ENCODE measurements around the gene POFUT1.

The POFUT1 gene

DNA sequence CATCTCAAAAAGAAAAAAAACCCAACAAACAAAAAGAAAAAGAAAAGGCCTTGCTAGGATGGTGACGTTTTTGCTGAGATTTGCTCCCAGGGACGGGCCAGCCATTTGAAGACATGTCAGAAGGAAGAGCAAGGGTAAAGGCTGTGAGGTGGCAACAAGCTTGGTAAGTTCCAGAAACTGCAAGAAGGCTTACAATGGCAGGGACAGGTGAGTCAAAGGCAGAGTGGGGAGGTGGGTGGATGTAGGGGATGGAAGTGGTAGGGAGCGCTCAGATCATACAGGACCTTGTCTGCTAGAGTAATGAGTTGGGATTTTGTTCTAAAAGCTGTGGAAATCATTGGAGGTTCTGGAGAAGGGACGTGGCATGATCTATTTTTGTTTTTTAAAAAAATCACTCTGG, 74.0 kb downstream of the POFUT1 start:
- no peak for DNase-seq

- no peak for DNase-seq
These were observed 74.8 kb downstream of the POFUT1 start for GRCh38 chr20:32282461-32282860.

- no peak for DNase-seq
These were observed 77.5 kb downstream of the POFUT1 start for GRCh38 chr20:32285082-32285620.

- peak; percentile 34 for DNase-seq
These were observed 78.1 kb downstream of the POFUT1 start for GRCh38 chr20:32285621-32286371.

GRCh38 chr20:32287231-32287638, 79.6 kb downstream of the POFUT1 start:
- DNase-seq = no peak

All from fibroblast of skin of back (primary cell).